Gastrocnemius medialis (tissue), 4 donors: ENCODE measurements around the gene MSANTD1. TPM values are rescaled to one million over a fixed set of nuclear protein-coding genes. Genes with fewer than 3 reads are reported as not detected.
A peak's percentile ranks its signal among the peaks of the same experiment; 100 is the strongest.

Experiments used
- ATAC-seq, 2 donors: fragments of 150-250 bp; one replicate each; pipeline ENCODE4 v1.9.1; 2016
- DNase-seq, 2 donors: peaks; one replicate each; pipeline ENCODE4 v3.0.0-alpha.2; 2019
- H3K27ac ChIP-seq, 4 donors: fragments of 200-600 bp; sonication (generic); 1 replicate in 1 of 4; 2 replicates in 3 of 4; pipeline ENCODE4 v1.5.1; 2016 to 2018; ENCODE audit warnings: mild to moderate bottlenecking in 2 of 4, moderate library complexity in 1 of 4
- H3K27me3 ChIP-seq, 3 donors: fragments of 200-600 bp; sonication (generic) in 2 of 3; 1 replicate in 1 of 3; 2 replicates in 2 of 3; pipeline versions ENCODE4 v1.5.1 to v1.6.0; 2016 to 2019; ENCODE audit warnings: mild to moderate bottlenecking in 1 of 3, moderate library complexity in 1 of 3
- H3K36me3 ChIP-seq, 2 donors: fragments of 200-600 bp; sonication (generic) in 1 of 2; one replicate each; pipeline ENCODE4 v1.5.1; 2017 to 2018
- H3K4me1 ChIP-seq, 2 donors: fragments of 200-600 bp; sonication (generic) in 1 of 2; one replicate each; pipeline ENCODE4 v1.5.1; 2016 to 2017; ENCODE audit warnings: mild to moderate bottlenecking in 2 of 2
- H3K4me3 ChIP-seq, 4 donors: fragments of 200-600 bp; sonication (generic) in 3 of 4; 1 replicate in 1 of 4; 2 replicates in 3 of 4; pipeline ENCODE4 v1.5.1; 2016 to 2019; ENCODE audit warnings: mild to moderate bottlenecking in 2 of 4
- H3K9me3 ChIP-seq, 3 donors: fragments of 200-600 bp; sonication (generic) in 2 of 3; 1 replicate in 1 of 3; 2 replicates in 2 of 3; pipeline ENCODE4 v1.5.1; 2016 to 2019
- CTCF ChIP-seq, 5 experiments: fragments of 450-650 bp in 3 of 5; fragments of 200-600 bp in 2 of 5; sonication (generic) in 2 of 5; IDR thresholded peaks in 4 of 5; conservative IDR thresholded peaks in 1 of 5; 1 replicate in 4 of 5; 2 replicates in 1 of 5; pipeline ENCODE4 v1.5.1; 2016 to 2019; ENCODE audit warnings: antibody characterized with exemption in 5 of 5, mild to moderate bottlenecking in 3 of 5, moderate library complexity in 3 of 5
- POLR2A ChIP-seq, 2 donors: fragments of 450-650 bp; IDR thresholded peaks; one replicate each; pipeline ENCODE4 v1.6.1; 2017; ENCODE audit warnings: antibody characterized with exemption in 2 of 2, mild to moderate bottlenecking in 2 of 2, moderate library complexity in 2 of 2
- in situ Hi-C, 4 donors: fragments of 200-750 bp; cut with MboI; loops; one replicate each; pipeline versions ENCODE4 v1.15.0 to v1.8.0; 2017; ENCODE audit warnings: low sequenced_read_pairs in 4 of 4
- intact Hi-C: fragments of 100-400 bp; cut with DNase I; formaldehyde crosslinking; loops from one replicate; pipeline ENCODE4 v1.15.1; 2023; ENCODE audit warnings: low total_unique reads
- total RNA-seq, 4 donors: library from RNA; depleted of rRNA; stranded (reverse); fragments of >200 nt; gene quantifications; one replicate each; pipeline versions ENCODE4 v1.1.0 to v1.2.3, GENCODE V29; 2016

The MSANTD1 gene
- total RNA-seq, 4 donors from 2014 or later = 0.36 to 1.5 (median 0.48) TPM

GRCh38 chr4:3213661-3214250 lies 35.2 kb upstream of the MSANTD1 start:
- Histone ChIP-seq H3K4me3 (no peak overlapping the region), H3K27ac (peak overlapping the region in 1 of 4 donors; percentile 26), H3K4me1 (no peaks in the 10 kb centered on the region), H3K36me3 (peaks cover 0 to 88% of the 10 kb centered on the region in 2 donors), H3K9me3 (no peaks in the 10 kb centered on the region), H3K27me3 (no peaks in the 10 kb centered on the region)
- in situ Hi-C loops = loop anchor here in 1 of 4 donors (25.0 kb wide), 1 partner anchor 249 kb away; the partner anchor contains the start of gene DOK7
- intact Hi-C loops = no loop called here
- TF ChIP-seq CTCF (IDR thresholded peaks at IDR 0.05 in 4 of 5, conservative IDR thresholded peaks at IDR 0.05 in 1 of 5) (no peak), POLR2A (IDR thresholded peaks at IDR 0.05) (no peak)
- DNase-seq = peak in 1 of 2 donors; percentile 6
- no peak for ATAC-seq

GRCh38 chr4:3215256-3215655 lies 33.7 kb upstream of the MSANTD1 start:
- ATAC-seq = no peak
- intact Hi-C loops (no loop called here), in situ Hi-C loops (loop anchor here in 1 of 4 donors (25.0 kb wide), 1 partner anchor 247 kb away; the partner anchor contains the start of gene DOK7)
- no peaks in the 10 kb centered on the region for H3K27me3 ChIP-seq
- DNase-seq = peak in 1 of 2 donors; percentile 8
- no peak overlapping the region for H3K4me3 ChIP-seq
- no peaks in the 10 kb centered on the region for H3K9me3 ChIP-seq
- TF ChIP-seq CTCF (IDR thresholded peaks at IDR 0.05 in 4 of 5, conservative IDR thresholded peaks at IDR 0.05 in 1 of 5) = no peak
- no peak for TF ChIP-seq POLR2A (IDR thresholded peaks at IDR 0.05)
- H3K4me1 ChIP-seq = peaks cover 1 to 6% of the 10 kb centered on the region in 2 donors
- no peak overlapping the region for H3K27ac ChIP-seq
- peaks cover 0 to 79% of the 10 kb centered on the region in 2 donors for H3K36me3 ChIP-seq

- ATAC-seq (no peak), DNase-seq (peak in 1 of 2 donors; percentile 1)
- TF ChIP-seq CTCF (IDR thresholded peaks at IDR 0.05 in 4 of 5, conservative IDR thresholded peaks at IDR 0.05 in 1 of 5) = no peak
- no peak for TF ChIP-seq POLR2A (IDR thresholded peaks at IDR 0.05)
- Histone ChIP-seq H3K4me3 (no peak overlapping the region), H3K27ac (no peak overlapping the region), H3K4me1 (peaks cover 6 to 11% of the 10 kb centered on the region in 2 donors), H3K9me3 (no peaks in the 10 kb centered on the region), H3K36me3 (peaks cover 0 to 74% of the 10 kb centered on the region in 2 donors), H3K27me3 (no peaks in the 10 kb centered on the region)
- in situ Hi-C loops = loop anchor here in 1 of 4 donors (25.0 kb wide), 1 partner anchor 247 kb away; the partner anchor contains the start of gene DOK7
- intact Hi-C loops = no loop called here
These were observed 33.2 kb upstream of the MSANTD1 start for GRCh38 chr4:3215733-3216132.

GRCh38 chr4:3217266-3217665 lies 31.7 kb upstream of the MSANTD1 start:
- intact Hi-C loops = no loop called here
- DNase-seq = no peak

More at GRCh38 chr4:3217266-3217665, 31.7 kb upstream of the MSANTD1 start:
- in situ Hi-C loops = loop anchor here in 1 of 4 donors (25.0 kb wide), 1 partner anchor 245 kb away; the partner anchor contains the start of gene DOK7
- Histone ChIP-seq H3K9me3 (no peaks in the 10 kb centered on the region), H3K36me3 (peaks cover 0 to 64% of the 10 kb centered on the region in 2 donors), H3K27ac (no peak overlapping the region), H3K4me3 (no peak overlapping the region), H3K4me1 (peaks cover 18 to 23% of the 10 kb centered on the region in 2 donors), H3K27me3 (no peaks in the 10 kb centered on the region)
- TF ChIP-seq CTCF (IDR thresholded peaks at IDR 0.05 in 4 of 5, conservative IDR thresholded peaks at IDR 0.05 in 1 of 5) = no peak
- no peak for TF ChIP-seq POLR2A (IDR thresholded peaks at IDR 0.05)
- ATAC-seq = no peak
